ENCODE results near the gene TAAR9.

The TAAR9 gene

DNA sequence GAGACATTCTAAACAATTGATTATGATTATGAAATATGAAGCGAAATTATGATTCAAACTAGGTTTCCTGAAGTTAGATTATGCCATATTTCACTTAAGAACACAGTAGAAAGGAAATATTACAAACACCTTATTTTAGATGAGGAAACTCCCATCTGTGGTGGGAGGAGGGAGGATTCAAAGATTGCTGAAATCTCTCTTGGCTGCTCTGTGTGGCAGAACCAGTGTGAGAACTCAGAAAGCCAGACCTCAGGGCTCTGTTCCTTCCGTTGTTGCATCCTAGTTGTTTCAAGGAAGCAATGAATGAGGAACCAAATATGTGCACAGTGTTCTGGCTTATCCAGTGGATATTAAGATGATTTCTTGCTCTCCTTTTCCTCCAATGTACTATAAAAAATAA, 49.3 kb downstream of the TAAR9 start:
- no peak for DNase-seq (ENCODE audit: low read depth in 1 of 2, low spot score in 1 of 2)

Data from stimulated activated CD4-positive, alpha-beta T cell treated with anti-CD3 and anti-CD28 coated beads, Interleukin-15, amount 100 ng/mL, for 1 hour (primary cell).